PC-3 (cell line): ENCODE measurements around the gene ANGPTL2. TPM values are rescaled to one million over a fixed set of nuclear protein-coding genes. Genes with fewer than 3 reads are reported as not detected.

ENCODE experiments used
- ATAC-seq: fragments of 200-7000 bp; cut with Tn5 transposase; 2 replicates; pipeline ENCODE4 v1.9.1; 2020; ENCODE audit warnings: mild to moderate bottlenecking, moderate library complexity
- BruUV-seq: library from RNA; stranded (reverse); fragments of 400-500 nt; replicated peaks from 2 replicates; lab custom pipeline; 2021; lab: Mats Ljungman, UMichigan
- CTCF ChIA-PET: fragments of 300-600 bp; sonication (Branson Sonifier 250); formaldehyde crosslinking; loops from one replicate; lab custom pipeline; 2022; ENCODE audit warnings: antibody characterized with exemption; lab: Charles Lee
- POLR2A ChIA-PET: fragments of 300-600 bp; sonication (Branson Sonifier 250); formaldehyde crosslinking; loops from one replicate; lab custom pipeline; 2022; ENCODE audit warnings: antibody characterized with exemption; ENCODE audit not compliant: unreplicated experiment; lab: Charles Lee
- DNase-seq: peaks from one replicate; pipeline ENCODE4 v3.0.0-alpha.2; 2015
- H2AFZ ChIP-seq: fragments of 300-600 bp; sonication (generic); 2 replicates; pipeline ENCODE4 v1.6.0; 2016; ENCODE audit warnings: antibody characterized with exemption, low read length
- H3F3A ChIP-seq: fragments of 300-600 bp; sonication (generic); one replicate; pipeline ENCODE4 v1.6.0; 2017; ENCODE audit warnings: antibody characterized with exemption, low read length, control low read depth, mild to moderate bottlenecking; ENCODE audit not compliant: unreplicated experiment
- H3K27ac ChIP-seq: fragments of 300-600 bp; sonication (generic); 2 replicates; pipeline ENCODE4 v1.5.1; 2016; ENCODE audit warnings: mild to moderate bottlenecking, low read length
- H3K27me3 ChIP-seq: fragments of 300-600 bp; sonication (generic); 2 replicates; pipeline ENCODE4 v1.6.1; 2016; ENCODE audit warnings: low read length, mixed read lengths
- H3K36me3 ChIP-seq: fragments of 300-600 bp; sonication (generic); 2 replicates; pipeline ENCODE4 v1.6.1; 2016; ENCODE audit warnings: low read depth, mixed run types, low read length, mixed read lengths
- H3K4me1 ChIP-seq: fragments of 300-600 bp; sonication (generic); 2 replicates; pipeline ENCODE4 v1.5.1; 2016; ENCODE audit warnings: low read length; ENCODE audit not compliant: insufficient read depth
- H3K4me2 ChIP-seq: fragments of 300-600 bp; sonication (generic); 2 replicates; pipeline ENCODE4 v1.6.0; 2016; ENCODE audit warnings: low read length
- H3K4me3 ChIP-seq: fragments of 300-600 bp; sonication (generic); 2 replicates; pipeline ENCODE4 v1.5.1; 2016; ENCODE audit warnings: mild to moderate bottlenecking, low read length, mixed read lengths
- H3K79me2 ChIP-seq: fragments of 300-600 bp; sonication (generic); 2 replicates; pipeline ENCODE4 v1.6.1; 2017; ENCODE audit warnings: low read length, mixed read lengths
- H3K9ac ChIP-seq: fragments of 300-600 bp; sonication (generic); 2 replicates; pipeline ENCODE4 v1.6.0; 2016; ENCODE audit warnings: mild to moderate bottlenecking, low read length
- H3K9me2 ChIP-seq: fragments of 300-600 bp; sonication (generic); replicated peaks from 2 replicates; pipeline ENCODE4 v1.6.1; 2016; ENCODE audit warnings: mixed run types, low read length, mixed read lengths
- H3K9me3 ChIP-seq: fragments of 300-600 bp; sonication (generic); 2 replicates; pipeline ENCODE4 v1.6.1; 2016; ENCODE audit warnings: low read length, mixed read lengths
- H4K20me1 ChIP-seq: fragments of 300-600 bp; sonication (generic); 2 replicates; pipeline ENCODE4 v1.6.1; 2016; ENCODE audit warnings: low read length, mixed read lengths
- EZH2 ChIP-seq: fragments of 300-600 bp; sonication (generic); IDR thresholded peaks from one replicate; pipeline ENCODE4 v1.6.1; 2017; ENCODE audit warnings: antibody characterized with exemption, mild to moderate bottlenecking, low read length; ENCODE audit not compliant: unreplicated experiment
- EZH2phosphoT487 ChIP-seq: fragments of 300-600 bp; sonication (generic); IDR thresholded peaks from 2 replicates; pipeline ENCODE4 v1.6.1; 2018; ENCODE audit warnings: mild to moderate bottlenecking, antibody characterized with exemption, low read length, borderline replicate concordance
- intact Hi-C: fragments of 100-400 bp; cut with micrococcal nuclease; formaldehyde crosslinking; loops from 2 replicates; pipeline ENCODE4 v1.9.0; 2023
- total RNA-seq: library from RNA; depleted of rRNA; stranded (reverse); fragments of >200 nt; gene quantifications from 2 replicates; pipeline ENCODE4 v1.2.3, GENCODE V29; 2014
- TF ChIP-seq, protein P1 (sequence below): fragments of 300-600 bp; sonication (generic); conservative IDR thresholded peaks from 2 replicates; pipeline ENCODE4 v1.5.1; 2017; ENCODE audit warnings: antibody characterized with exemption, low read depth, mild to moderate bottlenecking, low read length

ANGPTL2 gene
- total RNA-seq, 1 experiment from 2014 or later = 0.07 TPM

DNA sequence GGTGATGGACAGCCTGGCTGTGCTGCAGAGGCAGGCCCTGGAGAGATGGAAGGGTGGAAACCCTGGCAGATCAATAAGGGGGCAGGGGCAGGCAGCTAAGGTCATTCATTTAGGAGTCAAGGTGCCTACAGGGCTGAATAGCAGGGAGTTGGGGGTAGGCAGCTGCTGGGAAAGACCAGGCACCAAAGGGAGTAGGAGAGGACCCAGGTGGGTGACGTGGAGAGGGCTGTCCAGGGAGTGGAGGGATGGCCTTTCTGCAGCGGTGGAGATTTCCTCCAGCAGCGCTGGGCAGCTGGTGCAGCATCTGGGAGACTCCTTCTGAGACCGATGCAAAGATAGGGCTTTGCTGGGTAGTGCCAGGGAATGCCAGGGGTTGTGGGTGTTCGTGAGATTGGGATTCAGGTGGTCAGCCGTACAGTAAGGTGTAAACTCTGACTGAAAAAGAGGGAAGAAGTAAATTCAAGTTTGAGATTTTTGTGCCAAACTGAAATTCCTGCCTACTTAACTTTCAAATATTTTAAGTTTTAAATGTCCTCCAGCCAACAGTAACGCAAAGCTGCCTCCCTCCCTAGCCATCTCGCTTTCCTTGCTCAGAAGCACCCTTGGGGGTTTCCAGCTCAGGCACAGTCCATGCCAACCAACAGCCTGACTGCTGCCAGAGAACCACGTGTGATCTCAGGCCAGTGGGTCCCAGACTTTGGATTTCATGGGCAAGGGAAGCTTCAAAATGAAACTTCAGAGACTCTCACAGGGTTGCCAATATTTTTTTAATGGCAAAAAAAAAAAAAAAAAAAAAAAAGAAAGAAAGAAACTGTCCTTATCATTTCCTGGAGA lies 18.6 kb upstream of the ANGPTL2 start:
- no peak overlapping the region for H3K4me3 ChIP-seq
- H3K79me2 ChIP-seq = no peaks in the 10 kb centered on the region
- POLR2A ChIA-PET = no interaction called here
- no peaks in the 10 kb centered on the region for H3K36me3 ChIP-seq
- no peak overlapping the region for H2AFZ ChIP-seq
- H3K27me3 ChIP-seq = no peaks in the 10 kb centered on the region
- no TSS peak for BruUV-seq
- H3F3A ChIP-seq = no peaks in the 10 kb centered on the region
- H3K4me2 ChIP-seq = no peak overlapping the region
- no peak overlapping the region for H3K9ac ChIP-seq
- no peaks in the 10 kb centered on the region for H3K4me1 ChIP-seq
- ATAC-seq (no peak), DNase-seq (no peak)
- intact Hi-C loops = no loop called here
- H3K9me2 ChIP-seq = no peaks in the 10 kb centered on the region
- TF ChIP-seq EZH2phosphoT487 (no peak), EZH2 (no peak)
- TF ChIP-seq, protein P1, sequence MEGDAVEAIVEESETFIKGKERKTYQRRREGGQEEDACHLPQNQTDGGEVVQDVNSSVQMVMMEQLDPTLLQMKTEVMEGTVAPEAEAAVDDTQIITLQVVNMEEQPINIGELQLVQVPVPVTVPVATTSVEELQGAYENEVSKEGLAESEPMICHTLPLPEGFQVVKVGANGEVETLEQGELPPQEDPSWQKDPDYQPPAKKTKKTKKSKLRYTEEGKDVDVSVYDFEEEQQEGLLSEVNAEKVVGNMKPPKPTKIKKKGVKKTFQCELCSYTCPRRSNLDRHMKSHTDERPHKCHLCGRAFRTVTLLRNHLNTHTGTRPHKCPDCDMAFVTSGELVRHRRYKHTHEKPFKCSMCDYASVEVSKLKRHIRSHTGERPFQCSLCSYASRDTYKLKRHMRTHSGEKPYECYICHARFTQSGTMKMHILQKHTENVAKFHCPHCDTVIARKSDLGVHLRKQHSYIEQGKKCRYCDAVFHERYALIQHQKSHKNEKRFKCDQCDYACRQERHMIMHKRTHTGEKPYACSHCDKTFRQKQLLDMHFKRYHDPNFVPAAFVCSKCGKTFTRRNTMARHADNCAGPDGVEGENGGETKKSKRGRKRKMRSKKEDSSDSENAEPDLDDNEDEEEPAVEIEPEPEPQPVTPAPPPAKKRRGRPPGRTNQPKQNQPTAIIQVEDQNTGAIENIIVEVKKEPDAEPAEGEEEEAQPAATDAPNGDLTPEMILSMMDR = no peak
- no peak overlapping the region for H3K27ac ChIP-seq
- no peaks in the 10 kb centered on the region for H4K20me1 ChIP-seq
- no peaks in the 10 kb centered on the region for H3K9me3 ChIP-seq
- CTCF ChIA-PET = no interaction called here

DNA sequence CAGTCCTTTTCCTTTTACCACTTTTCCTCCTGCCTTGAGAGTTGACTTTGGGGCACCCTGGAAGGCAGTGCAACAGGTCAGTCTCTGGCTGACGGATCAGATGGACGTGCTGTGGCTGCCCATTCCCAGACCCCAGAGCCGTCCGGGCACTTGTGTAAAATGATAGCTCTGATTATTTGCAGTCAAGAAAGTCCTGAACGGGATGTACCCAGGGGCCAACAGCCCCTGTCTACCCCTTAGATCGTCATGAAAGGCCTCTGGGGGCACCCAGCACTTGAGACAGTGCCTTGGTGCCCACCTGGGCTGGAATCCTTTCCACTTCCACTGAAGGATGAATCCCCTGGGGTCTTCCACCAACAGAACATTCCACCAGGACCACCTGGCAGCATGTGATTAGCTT lies 17.7 kb upstream of the ANGPTL2 start:
- H3K36me3 ChIP-seq = no peaks in the 10 kb centered on the region
- intact Hi-C loops = no loop called here
- ChIA-PET POLR2A (no interaction called here), CTCF (no interaction called here)
- ATAC-seq = no peak
- no peaks in the 10 kb centered on the region for H4K20me1 ChIP-seq
- no peaks in the 10 kb centered on the region for H3K79me2 ChIP-seq
- H2AFZ ChIP-seq = no peak overlapping the region
- no peaks in the 10 kb centered on the region for H3K9me3 ChIP-seq
- H3K9ac ChIP-seq = no peak overlapping the region
- no peak for TF ChIP-seq EZH2
- TF ChIP-seq EZH2phosphoT487 = no peak
- TF ChIP-seq, protein P1 = no peak
- no peak overlapping the region for H3K4me2 ChIP-seq
- H3K4me1 ChIP-seq = no peaks in the 10 kb centered on the region
- no peaks in the 10 kb centered on the region for H3K9me2 ChIP-seq
- no peaks in the 10 kb centered on the region for H3K27me3 ChIP-seq
- DNase-seq = no peak
- H3F3A ChIP-seq = no peaks in the 10 kb centered on the region
- H3K4me3 ChIP-seq = no peak overlapping the region
- BruUV-seq = no TSS peak
- H3K27ac ChIP-seq = no peak overlapping the region

DNA sequence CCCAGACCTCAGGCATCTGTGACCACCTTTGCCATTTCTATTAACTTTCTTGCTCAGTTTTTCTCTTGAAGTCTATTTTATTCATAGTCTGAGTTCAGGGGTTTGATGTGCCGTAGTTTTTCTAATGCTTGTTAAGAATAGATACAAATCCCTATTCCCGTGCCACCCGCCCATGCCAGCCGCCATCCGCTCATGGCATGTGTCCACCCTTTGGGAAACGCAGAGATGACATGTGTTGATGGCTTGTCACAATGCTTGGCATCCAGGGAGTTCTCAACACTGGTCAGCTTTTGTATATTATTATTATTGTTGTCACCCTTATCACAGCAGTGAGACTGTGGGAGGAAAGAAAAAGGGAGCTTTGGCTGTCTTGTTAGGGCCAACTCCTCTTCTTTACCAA lies 17.3 kb upstream of the ANGPTL2 start:
- Histone ChIP-seq H2AFZ (no peak overlapping the region), H3K4me2 (no peak overlapping the region), H3K79me2 (no peaks in the 10 kb centered on the region), H3K4me3 (no peak overlapping the region), H3K4me1 (no peaks in the 10 kb centered on the region), H3K9ac (no peak overlapping the region), H3K9me2 (no peaks in the 10 kb centered on the region), H4K20me1 (no peaks in the 10 kb centered on the region), H3K27me3 (no peaks in the 10 kb centered on the region), H3K27ac (no peak overlapping the region), H3K9me3 (no peaks in the 10 kb centered on the region), H3K36me3 (no peaks in the 10 kb centered on the region), H3F3A (no peaks in the 10 kb centered on the region)
- intact Hi-C loops = no loop called here
- no peak for ATAC-seq
- DNase-seq = no peak
- ChIA-PET CTCF (no interaction called here), POLR2A (no interaction called here)
- TF ChIP-seq, protein P1 = no peak
- no peak for TF ChIP-seq EZH2phosphoT487
- TF ChIP-seq EZH2 = no peak
- no TSS peak for BruUV-seq
